ENCODE measurements around the gene C19orf18.
A peak's percentile ranks its signal among the peaks of the same experiment; 100 is the strongest.
"Not testable (repeated sequence)": the region's sequence is repeated elsewhere in the genome, so short reads cannot be mapped to it uniquely, and the experiment has no call there.

C19orf18 gene

GRCh38 chr19:57974434-57974833, at the start of gene C19orf18:
Gene C19orf18 (minus strand): TSS chr19:57974534. CDS start chr19:57974432, 102 bp downstream.
- DNase-seq (ENCODE audit: low read depth in 2 of 3, low spot score in 2 of 3): no peak

- no peak for DNase-seq (ENCODE audit: low read depth in 2 of 3, low spot score in 2 of 3)
Observed at GRCh38 chr19:58022283-58022660, 47.9 kb upstream of the C19orf18 start.

GRCh38 chr19:58021541-58022282, 47.4 kb upstream of the C19orf18 start:
- no peak for DNase-seq (ENCODE audit: low read depth in 2 of 3, low spot score in 2 of 3)

- no peak for DNase-seq (ENCODE audit: low read depth in 2 of 3, low spot score in 2 of 3)
Observed at GRCh38 chr19:58020129-58020528, 45.8 kb upstream of the C19orf18 start.

- no peak for DNase-seq (ENCODE audit: low read depth in 2 of 3, low spot score in 2 of 3)
Observed at GRCh38 chr19:58014141-58014540, 39.8 kb upstream of the C19orf18 start.

GRCh38 chr19:58010507-58010906, 36.2 kb upstream of the C19orf18 start:
- no peak for DNase-seq (ENCODE audit: low read depth in 2 of 3, low spot score in 2 of 3)

GRCh38 chr19:58009666-58010301, 35.5 kb upstream of the C19orf18 start:
- DNase-seq (ENCODE audit: low read depth in 2 of 3, low spot score in 2 of 3): peak in 2 of 3 experiments; percentile 12 to 37

- DNase-seq (ENCODE audit: low read depth in 2 of 3, low spot score in 2 of 3): no peak
Observed at GRCh38 chr19:58009301-58009665, 34.9 kb upstream of the C19orf18 start.

- DNase-seq (ENCODE audit: low read depth in 2 of 3, low spot score in 2 of 3): not testable (repeated sequence)
Observed at GRCh38 chr19:58008877-58009276, 34.5 kb upstream of the C19orf18 start.

GRCh38 chr19:58007285-58007684, 33.0 kb upstream of the C19orf18 start:
- DNase-seq (ENCODE audit: low read depth in 2 of 3, low spot score in 2 of 3): no peak

- DNase-seq (ENCODE audit: low read depth in 2 of 3, low spot score in 2 of 3): no peak
Observed at GRCh38 chr19:58003174-58003828, 29.0 kb upstream of the C19orf18 start.

GRCh38 chr19:58002384-58003173, 28.2 kb upstream of the C19orf18 start, which contains the start of gene ZNF606:
Gene ZNF606 (minus strand): TSS chr19:58002820. CDS start chr19:58001319, 1,501 bp downstream.
- DNase-seq (ENCODE audit: low read depth in 2 of 3, low spot score in 2 of 3): peak; percentile 49 to 59 (median 56)

GRCh38 chr19:58001895-58002369, 27.6 kb upstream of the C19orf18 start:
- DNase-seq (ENCODE audit: low read depth in 2 of 3, low spot score in 2 of 3): no peak

GRCh38 chr19:58000677-58001076, 26.3 kb upstream of the C19orf18 start:
- DNase-seq (ENCODE audit: low read depth in 2 of 3, low spot score in 2 of 3): no peak

GRCh38 chr19:57992841-57993240, 18.5 kb upstream of the C19orf18 start:
- no peak for DNase-seq (ENCODE audit: low read depth in 2 of 3, low spot score in 2 of 3)

GRCh38 chr19:57978586-57979289, 4.4 kb upstream of the C19orf18 start:
- DNase-seq (ENCODE audit: low read depth in 2 of 3, low spot score in 2 of 3): no peak

GRCh38 chr19:57964761-57965160, 9.6 kb downstream of the C19orf18 start:
- no peak for DNase-seq (ENCODE audit: low read depth in 2 of 3, low spot score in 2 of 3)

- no peak for DNase-seq (ENCODE audit: low read depth in 2 of 3, low spot score in 2 of 3)
Observed at GRCh38 chr19:57961785-57962184, 12.5 kb downstream of the C19orf18 start.

- no peak for DNase-seq (ENCODE audit: low read depth in 2 of 3, low spot score in 2 of 3)
Observed at GRCh38 chr19:57954996-57955395, 19.3 kb downstream of the C19orf18 start.

- no peak for DNase-seq (ENCODE audit: low read depth in 2 of 3, low spot score in 2 of 3)
Observed at GRCh38 chr19:57949702-57950101, 24.6 kb downstream of the C19orf18 start.

GRCh38 chr19:57949296-57949695, 25.0 kb downstream of the C19orf18 start:
- DNase-seq (ENCODE audit: low read depth in 2 of 3, low spot score in 2 of 3): no peak
